ENCODE measurements around the gene PLA2G4E. TPM values are rescaled to one million over a fixed set of nuclear protein-coding genes. Genes with fewer than 3 reads are reported as not detected.

The PLA2G4E gene
- total RNA-seq, 1 donor from 2014 or later = 1.5 TPM

DNA sequence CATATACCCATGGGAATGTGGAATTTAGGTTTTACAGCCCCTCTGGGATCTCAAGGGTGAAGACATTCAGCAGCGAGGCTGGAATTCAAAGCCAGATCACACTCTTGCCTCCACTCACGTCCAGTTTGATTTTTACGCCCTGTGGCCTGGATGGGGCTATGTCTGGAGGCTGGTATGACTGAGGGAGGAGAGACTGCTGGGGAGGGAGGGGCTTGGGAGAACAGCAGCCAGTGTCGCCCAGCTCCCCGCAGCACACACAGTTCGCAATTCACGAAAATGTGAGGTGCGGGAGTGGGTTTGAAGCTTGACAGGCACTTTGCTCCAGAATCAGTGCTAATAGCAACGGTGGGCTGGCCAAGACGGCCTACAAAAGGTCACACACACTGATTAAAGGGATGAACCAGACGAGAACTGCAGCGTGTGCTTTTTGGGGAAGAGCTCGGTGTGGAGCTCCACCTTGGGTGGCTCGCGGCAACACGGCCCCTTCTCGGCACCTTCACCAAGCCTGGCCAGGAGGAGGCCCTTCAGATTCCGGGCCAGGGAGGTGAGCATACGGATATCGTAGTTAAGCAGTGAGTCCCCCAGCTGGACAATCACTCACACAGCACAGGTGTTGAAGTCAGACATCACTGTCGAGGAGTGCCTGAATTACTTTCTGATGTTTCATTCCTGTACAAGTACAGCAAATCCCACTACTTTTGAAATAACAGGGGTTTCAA is 64.9 kb downstream of the PLA2G4E start:
- peaks cover 24% of the 10 kb centered on the region for H3K36me3 ChIP-seq
- H3K27me3 ChIP-seq = no peaks in the 10 kb centered on the region
- H3K4me1 ChIP-seq = peaks cover 20% of the 10 kb centered on the region
- H3K27ac ChIP-seq = no peak overlapping the region
- TF ChIP-seq, protein P1, sequence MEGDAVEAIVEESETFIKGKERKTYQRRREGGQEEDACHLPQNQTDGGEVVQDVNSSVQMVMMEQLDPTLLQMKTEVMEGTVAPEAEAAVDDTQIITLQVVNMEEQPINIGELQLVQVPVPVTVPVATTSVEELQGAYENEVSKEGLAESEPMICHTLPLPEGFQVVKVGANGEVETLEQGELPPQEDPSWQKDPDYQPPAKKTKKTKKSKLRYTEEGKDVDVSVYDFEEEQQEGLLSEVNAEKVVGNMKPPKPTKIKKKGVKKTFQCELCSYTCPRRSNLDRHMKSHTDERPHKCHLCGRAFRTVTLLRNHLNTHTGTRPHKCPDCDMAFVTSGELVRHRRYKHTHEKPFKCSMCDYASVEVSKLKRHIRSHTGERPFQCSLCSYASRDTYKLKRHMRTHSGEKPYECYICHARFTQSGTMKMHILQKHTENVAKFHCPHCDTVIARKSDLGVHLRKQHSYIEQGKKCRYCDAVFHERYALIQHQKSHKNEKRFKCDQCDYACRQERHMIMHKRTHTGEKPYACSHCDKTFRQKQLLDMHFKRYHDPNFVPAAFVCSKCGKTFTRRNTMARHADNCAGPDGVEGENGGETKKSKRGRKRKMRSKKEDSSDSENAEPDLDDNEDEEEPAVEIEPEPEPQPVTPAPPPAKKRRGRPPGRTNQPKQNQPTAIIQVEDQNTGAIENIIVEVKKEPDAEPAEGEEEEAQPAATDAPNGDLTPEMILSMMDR (IDR thresholded peaks at IDR 0.05) = no peak
- DNase-seq = no peak
- ATAC-seq = peak; percentile 56
- no peak overlapping the region for H3K4me3 ChIP-seq
- intact Hi-C loops (cut with DNase I) = no loop called here
- H3K9me3 ChIP-seq = no peaks in the 10 kb centered on the region

DNA sequence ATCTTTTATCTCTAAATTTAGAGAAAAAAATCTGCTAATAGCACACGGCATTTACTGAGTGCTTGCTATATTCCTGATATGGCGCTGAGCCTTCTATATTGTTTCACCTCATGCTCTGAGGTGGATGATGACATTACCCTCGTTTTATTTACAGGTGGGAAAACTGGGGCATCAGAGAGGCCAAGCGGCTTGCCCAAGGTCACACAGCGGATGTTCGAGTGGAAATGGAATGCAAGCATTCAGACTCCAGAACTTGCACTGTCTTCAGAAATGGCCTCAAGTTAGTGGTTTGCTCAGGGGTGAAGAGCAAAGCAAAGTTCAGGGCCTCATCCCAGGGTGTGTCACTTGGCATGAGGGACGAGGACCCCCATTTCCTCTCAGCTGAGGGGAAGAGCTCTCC is 65.7 kb downstream of the PLA2G4E start:
- H3K36me3 ChIP-seq = peaks cover 24% of the 10 kb centered on the region
- no peak overlapping the region for H3K27ac ChIP-seq
- no peak for DNase-seq
- TF ChIP-seq, protein P1 (IDR thresholded peaks at IDR 0.05) = no peak
- intact Hi-C loops (cut with DNase I) = no loop called here
- peaks cover 28% of the 10 kb centered on the region for H3K4me1 ChIP-seq
- no peaks in the 10 kb centered on the region for H3K27me3 ChIP-seq
- no peak for ATAC-seq
- H3K9me3 ChIP-seq = no peaks in the 10 kb centered on the region
- H3K4me3 ChIP-seq = no peak overlapping the region

DNA sequence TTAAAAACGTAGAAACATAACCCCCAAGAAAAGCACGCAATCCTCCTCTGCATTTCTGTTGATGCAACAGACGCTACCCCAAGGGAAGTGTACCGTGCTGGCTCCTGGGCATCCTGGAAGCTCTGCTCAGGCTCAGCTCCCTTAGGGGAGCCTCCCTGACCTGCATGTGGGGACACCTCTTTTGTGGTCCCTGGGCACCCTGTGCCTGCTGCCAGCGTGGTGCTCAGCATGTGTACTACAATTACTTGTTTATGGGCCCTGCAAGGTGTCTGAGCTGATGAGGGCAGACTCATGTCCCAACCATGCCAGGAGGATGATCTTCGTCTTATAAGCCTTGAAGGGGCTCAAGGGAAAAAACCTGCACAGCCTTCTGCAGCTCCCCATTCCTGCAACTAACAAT is 66.8 kb downstream of the PLA2G4E start:
- DNase-seq = no peak

DNA sequence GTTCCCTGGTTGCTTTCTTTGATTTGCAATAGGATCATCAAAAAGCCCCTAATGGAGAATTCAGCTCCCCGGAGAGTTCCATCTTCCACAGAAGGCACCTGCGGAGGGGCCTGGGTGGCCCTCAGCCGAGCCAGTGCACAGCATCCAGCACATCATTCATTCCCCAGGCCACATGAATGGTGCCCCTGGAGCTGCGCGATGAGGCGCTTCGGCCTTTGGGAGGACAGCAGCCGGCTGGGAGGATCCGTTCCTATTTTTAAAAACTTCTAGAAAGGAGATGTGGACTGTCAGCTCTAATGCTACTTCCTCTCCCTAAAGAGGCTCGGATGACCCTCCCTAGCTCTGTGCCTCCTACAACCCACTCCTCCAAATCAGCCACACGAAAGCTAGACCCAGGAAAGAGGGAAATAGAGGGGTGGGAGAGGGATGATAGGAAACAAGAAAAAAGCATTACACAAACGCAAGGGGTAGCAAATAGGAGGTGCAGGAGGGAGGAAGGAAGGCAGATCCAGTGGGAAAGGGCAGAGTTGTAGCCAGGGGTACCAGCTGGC is 68.8 kb downstream of the PLA2G4E start:
- Histone ChIP-seq H3K27ac (no peak overlapping the region), H3K4me1 (peaks cover 37% of the 10 kb centered on the region), H3K36me3 (peaks cover 28% of the 10 kb centered on the region), H3K4me3 (no peak overlapping the region), H3K27me3 (no peaks in the 10 kb centered on the region), H3K9me3 (no peaks in the 10 kb centered on the region)
- intact Hi-C loops (cut with DNase I) = no loop called here
- TF ChIP-seq, protein P1 (IDR thresholded peaks at IDR 0.05) = no peak
- no peak for DNase-seq
- ATAC-seq = no peak

More for the DNA sequence above, 66.8 kb downstream of the PLA2G4E start:
- H3K36me3 ChIP-seq = peaks cover 27% of the 10 kb centered on the region
- no peak overlapping the region for H3K4me3 ChIP-seq
- H3K4me1 ChIP-seq = peaks cover 38% of the 10 kb centered on the region
- intact Hi-C loops (cut with DNase I) = no loop called here
- no peak for ATAC-seq
- H3K27ac ChIP-seq = no peak overlapping the region
- H3K27me3 ChIP-seq = no peaks in the 10 kb centered on the region
- TF ChIP-seq, protein P1 (IDR thresholded peaks at IDR 0.05) = no peak
- H3K9me3 ChIP-seq = no peaks in the 10 kb centered on the region

DNA sequence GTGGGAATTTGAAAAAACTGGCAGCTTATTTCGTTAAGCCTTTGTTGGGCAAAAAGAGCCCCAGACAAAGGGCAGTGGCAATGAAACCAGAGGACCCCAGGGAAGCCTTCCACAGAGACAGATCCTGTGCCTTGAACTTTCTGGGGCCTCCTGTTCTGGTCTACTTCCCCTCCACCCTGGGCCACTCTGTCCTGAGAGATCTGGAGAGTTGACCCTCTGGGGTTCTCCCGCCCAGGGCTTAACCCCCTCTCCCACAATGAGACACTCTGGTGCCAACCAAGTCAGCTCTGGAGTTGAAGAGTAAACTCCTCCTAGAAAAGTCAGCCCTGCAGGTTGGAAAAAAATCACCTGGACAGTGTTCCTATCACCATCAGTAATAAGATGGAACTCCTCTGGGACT is 69.3 kb downstream of the PLA2G4E start:
- no peak for ATAC-seq
- Histone ChIP-seq H3K9me3 (no peaks in the 10 kb centered on the region), H3K36me3 (peaks cover 28% of the 10 kb centered on the region), H3K4me3 (no peak overlapping the region), H3K4me1 (peaks cover 34% of the 10 kb centered on the region), H3K27me3 (no peaks in the 10 kb centered on the region), H3K27ac (no peak overlapping the region)
- no peak for DNase-seq
- TF ChIP-seq, protein P1 (IDR thresholded peaks at IDR 0.05) = no peak
- intact Hi-C loops (cut with DNase I) = no loop called here

All from upper lobe of right lung (tissue), 1 donor.